OCI-LY1 (cell line): Measurements from ENCODE around the gene ASTE1.

Source experiments
- H2AFZ ChIP-seq: fragments of 200-600 bp; sonication (generic), shearing (Covaris generic); 2 replicates; pipeline ENCODE4 v1.6.0; 2014; ENCODE audit warnings: antibody characterized with exemption, mild to moderate bottlenecking, low read length
- H3F3A ChIP-seq: fragments of 200-600 bp; sonication (generic), shearing (Covaris generic); 2 replicates; pipeline ENCODE4 v1.6.0; 2014; ENCODE audit warnings: mild to moderate bottlenecking, antibody characterized with exemption, low read length, moderate library complexity; ENCODE audit not compliant: insufficient read depth
- H3K27ac ChIP-seq: fragments of 200-600 bp; sonication (generic); 2 replicates; pipeline ENCODE4 v1.5.1; 2014; ENCODE audit warnings: low read length, mixed run types, mild to moderate bottlenecking, low read depth; ENCODE audit not compliant: poor library complexity, severe bottlenecking
- H3K27me3 ChIP-seq: fragments of 200-600 bp; sonication (generic); 2 replicates; pipeline ENCODE4 v1.6.0; 2014; ENCODE audit warnings: antibody characterized with exemption, mild to moderate bottlenecking, low read length, moderate library complexity; ENCODE audit not compliant: insufficient read depth
- H3K36me3 ChIP-seq: fragments of 200-600 bp; sonication (generic); 2 replicates; pipeline ENCODE4 v1.6.1; 2014; ENCODE audit warnings: mild to moderate bottlenecking, antibody characterized with exemption, low read length, moderate library complexity, mixed read lengths; ENCODE audit not compliant: insufficient read depth
- H3K4me1 ChIP-seq: fragments of 200-600 bp; sonication (generic); 2 replicates; pipeline ENCODE4 v1.5.1; 2014; ENCODE audit warnings: mild to moderate bottlenecking, low read length, moderate library complexity; ENCODE audit not compliant: insufficient read depth, severe bottlenecking
- H3K4me2 ChIP-seq: fragments of 200-600 bp; sonication (generic), shearing (Covaris generic); 2 replicates; pipeline ENCODE4 v1.6.1; 2014; ENCODE audit warnings: low read length
- H3K4me3 ChIP-seq: fragments of 200-600 bp; sonication (generic); 2 replicates; pipeline ENCODE4 v1.5.1; 2014; ENCODE audit warnings: low read length, low read depth, mild to moderate bottlenecking, mixed read lengths; ENCODE audit not compliant: poor library complexity, severe bottlenecking
- H3K79me2 ChIP-seq: fragments of 200-600 bp; shearing (Covaris generic); 2 replicates; pipeline ENCODE4 v1.6.1; 2016; ENCODE audit warnings: mixed run types, low read length, mixed read lengths; ENCODE audit not compliant: insufficient read depth
- H3K9ac ChIP-seq: fragments of 200-600 bp; sonication (generic), shearing (Covaris generic); 2 replicates; pipeline ENCODE4 v1.6.1; 2014; ENCODE audit warnings: mild to moderate bottlenecking, low read length, mixed read lengths
- H3K9me2 ChIP-seq: fragments of 200-600 bp; sonication (generic), shearing (Covaris generic); 2 replicates; pipeline ENCODE4 v1.6.1; 2014; ENCODE audit warnings: low read depth, mild to moderate bottlenecking, low read length, mixed read lengths
- H3K9me3 ChIP-seq: fragments of 200-600 bp; shearing (Covaris generic); 2 replicates; pipeline ENCODE4 v1.6.1; 2014; ENCODE audit warnings: low read length, mixed read lengths
- H4K20me1 ChIP-seq: fragments of 200-600 bp; sonication (generic), shearing (Covaris generic); 2 replicates; pipeline ENCODE4 v1.6.0; 2016; ENCODE audit warnings: mild to moderate bottlenecking, low read length; ENCODE audit not compliant: insufficient read depth
- EZH2 ChIP-seq: fragments of 200-600 bp; sonication (generic), shearing (Covaris generic); IDR thresholded peaks from 2 replicates; pipeline ENCODE4 v1.8.0; 2017; ENCODE audit warnings: borderline replicate concordance, mixed run types, mild to moderate bottlenecking, antibody characterized with exemption, low read length, moderate library complexity, mixed read lengths
- TF ChIP-seq, protein P1 (sequence below): fragments of 200-600 bp; sonication (generic), shearing (Covaris generic); IDR thresholded peaks from 2 replicates; pipeline ENCODE4 v1.5.1; 2017; ENCODE audit warnings: mild to moderate bottlenecking, antibody characterized with exemption, low read length, moderate library complexity, mixed read lengths

Gene ASTE1

DNA sequence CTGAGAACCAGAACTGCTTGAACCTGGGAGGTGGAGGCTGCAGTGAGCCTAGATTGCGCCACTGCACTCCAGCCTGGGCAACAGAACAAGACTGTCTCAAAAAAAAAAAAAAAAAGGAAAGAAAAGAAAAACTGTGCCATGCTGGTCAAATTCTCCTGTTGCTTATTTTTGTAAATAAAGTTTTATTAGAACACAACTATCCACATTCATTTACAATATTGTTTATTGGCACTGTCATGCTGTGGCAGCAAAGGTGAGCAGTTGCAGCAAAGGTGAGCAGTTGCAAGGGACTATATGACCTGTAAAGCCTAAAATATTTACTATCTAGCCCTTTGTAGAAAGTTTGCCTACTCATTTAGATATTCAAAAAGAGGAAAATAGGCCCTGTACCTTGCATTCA, 18.3 kb downstream of the ASTE1 start:
- no peaks in the 10 kb centered on the region for H4K20me1 ChIP-seq
- H3K79me2 ChIP-seq = no peaks in the 10 kb centered on the region
- H3K36me3 ChIP-seq = peaks cover 76% of the 10 kb centered on the region
- no peak overlapping the region for H3K4me3 ChIP-seq
- no peaks in the 10 kb centered on the region for H3K4me1 ChIP-seq
- no peaks in the 10 kb centered on the region for H3K9me3 ChIP-seq
- no peak for TF ChIP-seq EZH2
- TF ChIP-seq, protein P1, sequence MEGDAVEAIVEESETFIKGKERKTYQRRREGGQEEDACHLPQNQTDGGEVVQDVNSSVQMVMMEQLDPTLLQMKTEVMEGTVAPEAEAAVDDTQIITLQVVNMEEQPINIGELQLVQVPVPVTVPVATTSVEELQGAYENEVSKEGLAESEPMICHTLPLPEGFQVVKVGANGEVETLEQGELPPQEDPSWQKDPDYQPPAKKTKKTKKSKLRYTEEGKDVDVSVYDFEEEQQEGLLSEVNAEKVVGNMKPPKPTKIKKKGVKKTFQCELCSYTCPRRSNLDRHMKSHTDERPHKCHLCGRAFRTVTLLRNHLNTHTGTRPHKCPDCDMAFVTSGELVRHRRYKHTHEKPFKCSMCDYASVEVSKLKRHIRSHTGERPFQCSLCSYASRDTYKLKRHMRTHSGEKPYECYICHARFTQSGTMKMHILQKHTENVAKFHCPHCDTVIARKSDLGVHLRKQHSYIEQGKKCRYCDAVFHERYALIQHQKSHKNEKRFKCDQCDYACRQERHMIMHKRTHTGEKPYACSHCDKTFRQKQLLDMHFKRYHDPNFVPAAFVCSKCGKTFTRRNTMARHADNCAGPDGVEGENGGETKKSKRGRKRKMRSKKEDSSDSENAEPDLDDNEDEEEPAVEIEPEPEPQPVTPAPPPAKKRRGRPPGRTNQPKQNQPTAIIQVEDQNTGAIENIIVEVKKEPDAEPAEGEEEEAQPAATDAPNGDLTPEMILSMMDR = no peak
- no peak overlapping the region for H3K9ac ChIP-seq
- no peak overlapping the region for H3K4me2 ChIP-seq
- no peak overlapping the region for H3K27ac ChIP-seq
- H3F3A ChIP-seq = no peaks in the 10 kb centered on the region
- no peak overlapping the region for H2AFZ ChIP-seq
- no peaks in the 10 kb centered on the region for H3K9me2 ChIP-seq
- no peaks in the 10 kb centered on the region for H3K27me3 ChIP-seq

DNA sequence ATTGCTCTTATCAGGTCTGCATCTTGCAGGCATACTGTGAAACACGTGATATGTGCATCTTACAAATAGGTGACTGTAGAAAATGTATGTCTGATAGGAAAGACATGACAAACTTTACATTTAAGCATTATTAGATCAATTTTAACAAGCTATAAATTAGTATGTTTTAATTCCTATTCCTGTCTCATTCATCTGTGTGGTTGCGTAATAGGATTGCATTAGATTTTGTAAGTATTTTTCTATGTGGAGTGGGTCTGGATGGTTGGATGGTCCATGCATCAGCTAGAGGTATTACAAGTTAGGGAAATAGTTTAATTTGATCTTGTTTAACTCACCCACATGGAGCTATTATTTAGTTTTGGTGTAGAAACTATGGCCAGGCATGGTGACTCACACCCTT, 18.8 kb downstream of the ASTE1 start:
- H3K9me2 ChIP-seq = no peaks in the 10 kb centered on the region
- no peak overlapping the region for H3K27ac ChIP-seq
- H3K9ac ChIP-seq = no peak overlapping the region
- H3K27me3 ChIP-seq = no peaks in the 10 kb centered on the region
- H4K20me1 ChIP-seq = no peaks in the 10 kb centered on the region
- H3K9me3 ChIP-seq = no peaks in the 10 kb centered on the region
- no peak overlapping the region for H2AFZ ChIP-seq
- no peak for TF ChIP-seq EZH2
- TF ChIP-seq, protein P1 = no peak
- H3K4me3 ChIP-seq = no peak overlapping the region
- H3K4me2 ChIP-seq = no peak overlapping the region
- no peaks in the 10 kb centered on the region for H3K4me1 ChIP-seq
- H3F3A ChIP-seq = no peaks in the 10 kb centered on the region
- H3K36me3 ChIP-seq = peaks cover 76% of the 10 kb centered on the region
- H3K79me2 ChIP-seq = no peaks in the 10 kb centered on the region

DNA sequence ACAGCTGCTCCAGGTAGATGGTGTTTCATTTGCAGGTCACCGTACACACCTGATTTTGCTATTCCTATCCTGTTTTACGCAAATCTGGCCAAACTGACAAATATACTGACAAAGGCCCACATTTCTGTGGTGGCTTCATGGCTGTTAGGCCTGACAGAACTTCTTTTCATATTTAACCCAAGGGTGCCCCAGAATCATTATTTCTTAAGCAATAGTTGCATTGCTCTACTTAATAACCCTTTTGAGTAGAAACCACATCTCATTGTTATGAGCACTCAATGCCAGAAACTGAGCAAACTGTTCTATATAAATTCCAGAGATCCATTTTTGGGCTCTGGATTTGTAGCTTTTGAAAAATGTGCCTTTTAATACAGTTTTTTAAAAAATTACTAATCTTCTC, 19.4 kb downstream of the ASTE1 start:
- Histone ChIP-seq H3K36me3 (peaks cover 76% of the 10 kb centered on the region), H3K9me2 (no peaks in the 10 kb centered on the region)

More for the DNA sequence above, 19.4 kb downstream of the ASTE1 start:
- Histone ChIP-seq H3K27me3 (no peaks in the 10 kb centered on the region), H3K4me1 (no peaks in the 10 kb centered on the region), H3K4me2 (no peak overlapping the region), H3F3A (no peaks in the 10 kb centered on the region), H3K27ac (no peak overlapping the region), H3K79me2 (no peaks in the 10 kb centered on the region), H2AFZ (no peak overlapping the region), H3K9ac (no peak overlapping the region), H3K9me3 (no peaks in the 10 kb centered on the region), H3K4me3 (no peak overlapping the region), H4K20me1 (no peaks in the 10 kb centered on the region)
- TF ChIP-seq, protein P1 = no peak
- TF ChIP-seq EZH2 = no peak
